GM21528 (cell line): ENCODE results near the gene PIGO.

Source experiments
- ATAC-seq: cut with Tn5 transposase; IDR thresholded peaks from one replicate; pipeline ENCODE4 v1.9.1; 2021; ENCODE audit warnings: mild to moderate bottlenecking, moderate library complexity; ENCODE audit not compliant: unreplicated experiment, low FRiP score

The PIGO gene

GRCh38 chr9:35073279-35073612 is 23.1 kb downstream of the PIGO start:
- ATAC-seq = no peak

GRCh38 chr9:35072461-35073278 is 23.7 kb downstream of the PIGO start, which contains the start of gene VCP:
Gene VCP, minus strand, starts transcription at chr9:35072625. Its CDS starts 272 bp downstream, at chr9:35072353.
- ATAC-seq = peak; percentile 82

- ATAC-seq = peak; percentile 51
Observed at GRCh38 chr9:35071814-35072460, 24.5 kb downstream of the PIGO start.

GRCh38 chr9:35070823-35071813 is 25.3 kb downstream of the PIGO start:
- ATAC-seq = no peak

- ATAC-seq = no peak
Observed at GRCh38 chr9:35069020-35069419, 27.4 kb downstream of the PIGO start.

- no peak for ATAC-seq
Observed at GRCh38 chr9:35067056-35067455, 29.3 kb downstream of the PIGO start.

- no peak for ATAC-seq
Observed at GRCh38 chr9:35060548-35061207, 35.7 kb downstream of the PIGO start.

GRCh38 chr9:35059438-35059837 is 37.0 kb downstream of the PIGO start:
- ATAC-seq = no peak

- ATAC-seq = no peak
Observed at GRCh38 chr9:35057271-35057620, 39.1 kb downstream of the PIGO start.

- no peak for ATAC-seq
Observed at GRCh38 chr9:35056571-35057270, 39.7 kb downstream of the PIGO start.

- no peak for ATAC-seq
Observed at GRCh38 chr9:35054871-35055644, 41.3 kb downstream of the PIGO start.

GRCh38 chr9:35054185-35054835 is 42.1 kb downstream of the PIGO start:
- ATAC-seq = no peak

- ATAC-seq = no peak
Observed at GRCh38 chr9:35051069-35051967, 45.1 kb downstream of the PIGO start.

- no peak for ATAC-seq
Observed at GRCh38 chr9:35048511-35048910, 47.9 kb downstream of the PIGO start.

- ATAC-seq = no peak
Observed at GRCh38 chr9:35044071-35044470, 52.3 kb downstream of the PIGO start.

GRCh38 chr9:35042891-35043545 is 53.4 kb downstream of the PIGO start:
- no peak for ATAC-seq

GRCh38 chr9:35042081-35042604 is 54.2 kb downstream of the PIGO start:
- no peak for ATAC-seq
